SK-N-SH (cell line): ENCODE measurements around the gene FH. TPM values are rescaled to one million over a fixed set of nuclear protein-coding genes. Genes with fewer than 3 reads are reported as not detected.

ENCODE experiments used
- CTCF ChIA-PET: fragments of 300-600, 350-600 bp; formaldehyde crosslinking; extraction: SDS; loops from one replicate; lab custom pipeline; 2021; lab: Yijun Ruan, JAX
- POLR2A ChIA-PET: fragments of 350-600 bp; sonication (Branson Sonifier 250); formaldehyde crosslinking; extraction: SDS; loops from one replicate; lab custom pipeline; 2020; ENCODE audit warnings: antibody characterized with exemption, inconsistent platforms; lab: Yijun Ruan, JAX
- DNase-seq: peaks from one replicate; pipeline ENCODE4 v3.0.0; 2012
- H2AFZ ChIP-seq: fragments of 200-600 bp; sonication (generic); 2 replicates; pipeline ENCODE4 v1.8.1; 2016; ENCODE audit warnings: antibody characterized with exemption, mild to moderate bottlenecking, low read depth
- H3F3A ChIP-seq: fragments of 200-600 bp; sonication (generic); replicated peaks from 2 replicates; pipeline ENCODE3; 2016; ENCODE audit warnings: antibody characterized with exemption, mild to moderate bottlenecking; ENCODE audit not compliant: insufficient read depth
- H3K27ac ChIP-seq, 2 experiments: fragments of 200-500 bp in 1 of 2; fragments of 200-600 bp in 1 of 2; sonication (Bioruptor generic) in 1 of 2; sonication (generic), shearing (Covaris generic) in 1 of 2; 2 replicates each; pipeline versions ENCODE4 v1.5.1 to v1.6.1; 2014 to 2016; ENCODE audit warnings: low read depth in 2 of 2, inconsistent platforms in 1 of 2, low read length in 1 of 2, mild to moderate bottlenecking in 1 of 2, mixed read lengths in 1 of 2
- H3K27me3 ChIP-seq: fragments of 200-600 bp; sonication (generic), shearing (Covaris generic); 2 replicates; pipeline ENCODE4 v1.6.1; 2016; ENCODE audit warnings: mixed run types; ENCODE audit not compliant: insufficient read depth
- H3K36me3 ChIP-seq, 2 experiments: fragments of 200-500 bp in 1 of 2; fragments of 200-600 bp in 1 of 2; sonication (Bioruptor generic) in 1 of 2; sonication (generic) in 1 of 2; replicated peaks in 1 of 2; 2 replicates each; pipeline versions ENCODE3 to v1.5.1; 2014 to 2016; ENCODE audit warnings: low read length in 1 of 2, mild to moderate bottlenecking in 1 of 2; ENCODE audit not compliant: insufficient read depth in 2 of 2, control insufficient read depth in 1 of 2
- H3K4me1 ChIP-seq, 2 experiments: fragments of 200-500 bp in 1 of 2; fragments of 200-600 bp in 1 of 2; sonication (Bioruptor generic) in 1 of 2; sonication (generic), shearing (Covaris generic) in 1 of 2; 2 replicates each; pipeline versions ENCODE4 v1.5.1 to v1.6.1; 2014 to 2016; ENCODE audit warnings: low read depth in 1 of 2, low read length in 1 of 2, mixed run types in 1 of 2; ENCODE audit not compliant: insufficient read depth in 2 of 2, control insufficient read depth in 1 of 2
- H3K4me2 ChIP-seq: fragments of 200-600 bp; sonication (generic), shearing (Covaris generic); 2 replicates; pipeline ENCODE4 v1.6.1; 2017; ENCODE audit warnings: mixed run types
- H3K4me3 ChIP-seq, 2 experiments: fragments of 200-500 bp in 1 of 2; fragments of 200-600 bp in 1 of 2; sonication (Bioruptor generic) in 1 of 2; sonication (generic), shearing (Covaris generic) in 1 of 2; 2 replicates each; pipeline versions ENCODE4 v1.5.1 to v1.8.1; 2014 to 2016; ENCODE audit warnings: low read depth in 2 of 2, inconsistent platforms in 1 of 2, low read length in 1 of 2, mild to moderate bottlenecking in 1 of 2, mixed read lengths in 1 of 2, moderate library complexity in 1 of 2
- H3K79me2 ChIP-seq: fragments of 200-600 bp; sonication (generic); 2 replicates; pipeline ENCODE4 v1.8.1; 2017; ENCODE audit warnings: mild to moderate bottlenecking; ENCODE audit not compliant: insufficient read depth
- H3K9ac ChIP-seq: fragments of 200-600 bp; sonication (generic); 2 replicates; pipeline ENCODE4 v1.6.1; 2017; ENCODE audit warnings: mixed run types
- H3K9me2 ChIP-seq: fragments of 200-600 bp; sonication (generic); 2 replicates; pipeline ENCODE4 v1.6.1; 2017; ENCODE audit warnings: mixed run types
- H3K9me3 ChIP-seq: fragments of 200-600 bp; sonication (generic); 2 replicates; pipeline ENCODE4 v1.6.1; 2017; ENCODE audit warnings: mixed run types, mild to moderate bottlenecking, moderate library complexity
- H4K20me1 ChIP-seq: fragments of 200-600 bp; sonication (generic); 2 replicates; pipeline ENCODE4 v1.6.1; 2017; ENCODE audit warnings: mild to moderate bottlenecking, mixed run types; ENCODE audit not compliant: insufficient read depth
- EP300 ChIP-seq, 2 experiments: IDR thresholded peaks; 2 replicates each; pipeline versions ENCODE4 v1.4.0 to v1.6.1; 2012; ENCODE audit warnings: borderline replicate concordance in 1 of 2, low read depth in 1 of 2, low read length in 1 of 2
- EZH2phosphoT487 ChIP-seq: fragments of 200-600 bp; sonication (generic); IDR thresholded peaks from 2 replicates; pipeline ENCODE4 v1.6.1; 2017; ENCODE audit warnings: low read depth, mixed run types, mild to moderate bottlenecking, antibody characterized with exemption, moderate library complexity, borderline replicate concordance
- FOXJ3 ChIP-seq: sonication (generic); formaldehyde crosslinking; IDR thresholded peaks from 2 replicates; pipeline ENCODE4 v1.5.1; 2020; ENCODE audit warnings: mild to moderate bottlenecking, missing genetic modification reagents
- FOXM1 ChIP-seq: IDR thresholded peaks from 2 replicates; pipeline ENCODE4 v1.4.0; 2012; ENCODE audit warnings: low read depth, mild to moderate bottlenecking
- GABPA ChIP-seq: IDR thresholded peaks from 2 replicates; pipeline ENCODE4 v1.4.0; 2012; ENCODE audit warnings: low read depth, mild to moderate bottlenecking
- JUND ChIP-seq: IDR thresholded peaks from 2 replicates; pipeline ENCODE4 v1.4.0; 2012
- POLR2AphosphoS5 ChIP-seq: IDR thresholded peaks from 2 replicates; pipeline ENCODE4 v1.6.1; 2012; ENCODE audit warnings: low read depth, low read length
- RAD21 ChIP-seq: IDR thresholded peaks from 2 replicates; pipeline ENCODE4 v1.6.1; 2012; ENCODE audit warnings: mild to moderate bottlenecking, low read length
- SIN3A ChIP-seq: IDR thresholded peaks from 2 replicates; pipeline ENCODE4 v1.6.1; 2012; ENCODE audit warnings: low read depth, mild to moderate bottlenecking, low read length, moderate library complexity, borderline replicate concordance
- TEAD4 ChIP-seq: IDR thresholded peaks from 2 replicates; pipeline ENCODE4 v1.4.0; 2012; ENCODE audit warnings: mild to moderate bottlenecking, borderline replicate concordance; ENCODE audit not compliant: insufficient read depth
- USF2 ChIP-seq: fragments of 150-350 bp; IDR thresholded peaks from 2 replicates; pipeline ENCODE4 v1.6.1; 2017; ENCODE audit warnings: antibody characterized with exemption, low read length, low read depth, borderline replicate concordance
- WGBS: methylation state at CpG from one replicate; pipeline ENCODE4 v1.1.6; 2017; ENCODE audit warnings: low lambda C conversion rate; 5-methylcytosine and 5-hydroxymethylcytosine counted together
- polyA plus RNA-seq, 3 experiments: library from polyadenylated mRNA; depleted of rRNA; stranded (reverse); fragments of >200 nt; gene quantifications; 2 replicates each; pipeline ENCODE4 v1.2.3, GENCODE V29; 2012
- TF ChIP-seq, protein P1 (sequence below): fragments of 150-350 bp; IDR thresholded peaks from 2 replicates; pipeline ENCODE4 v1.6.1; 2016; ENCODE audit warnings: mild to moderate bottlenecking, low read depth, low read length
- TF ChIP-seq, protein P2 (sequence below): fragments of 200-600 bp; sonication (generic); IDR thresholded peaks from 2 replicates; pipeline ENCODE4 v1.6.1; 2017; ENCODE audit warnings: antibody characterized with exemption, mild to moderate bottlenecking, moderate library complexity
- TF ChIP-seq, protein P3 (sequence below): IDR thresholded peaks from 2 replicates; pipeline ENCODE4 v1.4.0; 2012; ENCODE audit warnings: low read depth, borderline replicate concordance
- TF ChIP-seq, protein P4 (sequence below): IDR thresholded peaks from 2 replicates; pipeline ENCODE4 v1.4.0; 2012; ENCODE audit warnings: low read depth

Gene FH
- polyA plus RNA-seq, 1 of the 3 experiments (the other 2 are of a cell fraction), result 48.1 TPM

DNA sequence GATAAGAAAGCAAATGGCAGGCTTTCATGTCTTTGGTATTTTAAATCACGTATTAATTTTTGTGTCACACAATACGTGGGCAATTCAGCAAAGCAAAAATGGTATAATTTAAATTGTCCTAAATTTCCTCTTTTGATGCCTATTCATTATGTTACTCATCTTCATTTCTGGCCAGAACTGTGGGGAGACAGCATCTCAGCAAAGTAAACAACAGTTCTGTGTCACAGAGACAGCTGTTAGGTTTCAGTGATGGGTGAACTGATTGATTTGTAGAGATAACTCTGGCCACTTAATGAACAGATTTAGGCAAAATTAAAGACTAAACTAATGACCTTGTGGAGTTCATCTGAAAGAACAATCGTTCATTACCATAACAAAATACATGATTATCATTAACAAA, 49.2 kb downstream of the FH start (continued):
- TF ChIP-seq, protein P1, sequence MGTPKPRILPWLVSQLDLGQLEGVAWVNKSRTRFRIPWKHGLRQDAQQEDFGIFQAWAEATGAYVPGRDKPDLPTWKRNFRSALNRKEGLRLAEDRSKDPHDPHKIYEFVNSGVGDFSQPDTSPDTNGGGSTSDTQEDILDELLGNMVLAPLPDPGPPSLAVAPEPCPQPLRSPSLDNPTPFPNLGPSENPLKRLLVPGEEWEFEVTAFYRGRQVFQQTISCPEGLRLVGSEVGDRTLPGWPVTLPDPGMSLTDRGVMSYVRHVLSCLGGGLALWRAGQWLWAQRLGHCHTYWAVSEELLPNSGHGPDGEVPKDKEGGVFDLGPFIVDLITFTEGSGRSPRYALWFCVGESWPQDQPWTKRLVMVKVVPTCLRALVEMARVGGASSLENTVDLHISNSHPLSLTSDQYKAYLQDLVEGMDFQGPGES, result no peak

GRCh38 chr1:241465673-241466072, 53.9 kb downstream of the FH start:
- Histone ChIP-seq H3K9ac (no peak overlapping the region), H3K9me3 (no peaks in the 10 kb centered on the region), H3K36me3 (no peaks in the 10 kb centered on the region), H3K9me2 (no peaks in the 10 kb centered on the region), H4K20me1 (no peaks in the 10 kb centered on the region), H3K4me1 (no peaks in the 10 kb centered on the region; a peak in 1 of 4 replicates), H3K27ac (no peak overlapping the region), H2AFZ (no peak overlapping the region)
- POLR2A ChIA-PET, result no interaction called here
- no peak for DNase-seq
- TF ChIP-seq USF2, result no peak
- TF ChIP-seq, all 33 proteins: peak for 0
- no peaks in the 10 kb centered on the region for H3K79me2 ChIP-seq
- H3K4me3 ChIP-seq, result no peak overlapping the region
- CTCF ChIA-PET, result interaction anchor here (1.7 kb wide), 1 partner anchor 20 kb away, joined by 4 read pairs; no protein-coding TSS in a partner anchor
- no peak overlapping the region for H3K4me2 ChIP-seq
- no peaks in the 10 kb centered on the region for H3K27me3 ChIP-seq
- WGBS, result 67% methylated on average over 8 of the region's 8 CpGs
- H3F3A ChIP-seq, result no peaks in the 10 kb centered on the region

DNA sequence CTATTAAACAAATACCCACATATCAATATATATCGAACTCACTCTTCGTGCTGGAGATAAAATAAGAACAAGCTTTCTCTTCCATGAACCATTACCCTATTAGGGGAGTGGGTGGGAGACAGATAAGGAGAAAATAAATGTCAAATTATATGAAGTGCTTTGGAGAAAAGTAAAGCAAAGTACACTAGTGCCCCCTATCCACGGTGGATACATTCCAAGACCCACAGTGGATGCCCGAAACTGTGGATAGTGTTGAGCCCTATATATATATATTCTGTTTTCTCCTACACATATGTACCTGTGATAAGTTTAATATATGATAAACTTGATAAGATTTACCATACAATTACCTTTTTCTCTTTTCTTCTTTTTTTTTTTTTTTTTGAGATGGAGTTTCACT, 54.6 kb downstream of the FH start:
- Histone ChIP-seq H4K20me1 (no peaks in the 10 kb centered on the region), H2AFZ (no peak overlapping the region), H3K27me3 (no peaks in the 10 kb centered on the region), H3K27ac (no peak overlapping the region), H3F3A (no peaks in the 10 kb centered on the region), H3K9ac (no peak overlapping the region), H3K9me3 (no peaks in the 10 kb centered on the region), H3K79me2 (no peaks in the 10 kb centered on the region), H3K36me3 (no peaks in the 10 kb centered on the region), H3K4me3 (no peak overlapping the region)
- no peak for DNase-seq
- WGBS, result 66% methylated on average over 4 of the region's 4 CpGs
- CTCF ChIA-PET, result interaction anchor here (0.9 to 1.7 kb wide), 3 partner anchors 20 to 168 kb away, joined by 3 to 4 read pairs (median 3); no protein-coding TSS in a partner anchor
- POLR2A ChIA-PET, result interaction anchor here (0.6 kb wide), 1 partner anchor 428 kb away, joined by 3 read pairs; no protein-coding TSS in a partner anchor
- TF ChIP-seq POLR2AphosphoS5 (no peak), FOXJ3 (CRISPR knock-in tag) (no peak), GABPA (no peak), RAD21 (peak; percentile 45; the same call in 1 of the 2 replicates), EZH2phosphoT487 (no peak), SIN3A (no peak), TEAD4 (no peak), FOXM1 (no peak), EP300 (IDR thresholded peaks at IDR 0.05; ENCODE audit: borderline replicate concordance in 1 of 2, low read depth in 1 of 2, low read length in 1 of 2) (no peak), JUND (no peak)
- TF ChIP-seq, protein P2, sequence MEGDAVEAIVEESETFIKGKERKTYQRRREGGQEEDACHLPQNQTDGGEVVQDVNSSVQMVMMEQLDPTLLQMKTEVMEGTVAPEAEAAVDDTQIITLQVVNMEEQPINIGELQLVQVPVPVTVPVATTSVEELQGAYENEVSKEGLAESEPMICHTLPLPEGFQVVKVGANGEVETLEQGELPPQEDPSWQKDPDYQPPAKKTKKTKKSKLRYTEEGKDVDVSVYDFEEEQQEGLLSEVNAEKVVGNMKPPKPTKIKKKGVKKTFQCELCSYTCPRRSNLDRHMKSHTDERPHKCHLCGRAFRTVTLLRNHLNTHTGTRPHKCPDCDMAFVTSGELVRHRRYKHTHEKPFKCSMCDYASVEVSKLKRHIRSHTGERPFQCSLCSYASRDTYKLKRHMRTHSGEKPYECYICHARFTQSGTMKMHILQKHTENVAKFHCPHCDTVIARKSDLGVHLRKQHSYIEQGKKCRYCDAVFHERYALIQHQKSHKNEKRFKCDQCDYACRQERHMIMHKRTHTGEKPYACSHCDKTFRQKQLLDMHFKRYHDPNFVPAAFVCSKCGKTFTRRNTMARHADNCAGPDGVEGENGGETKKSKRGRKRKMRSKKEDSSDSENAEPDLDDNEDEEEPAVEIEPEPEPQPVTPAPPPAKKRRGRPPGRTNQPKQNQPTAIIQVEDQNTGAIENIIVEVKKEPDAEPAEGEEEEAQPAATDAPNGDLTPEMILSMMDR, result peak; percentile 11; the same call in 1 of the 2 replicates
- TF ChIP-seq, protein P3, sequence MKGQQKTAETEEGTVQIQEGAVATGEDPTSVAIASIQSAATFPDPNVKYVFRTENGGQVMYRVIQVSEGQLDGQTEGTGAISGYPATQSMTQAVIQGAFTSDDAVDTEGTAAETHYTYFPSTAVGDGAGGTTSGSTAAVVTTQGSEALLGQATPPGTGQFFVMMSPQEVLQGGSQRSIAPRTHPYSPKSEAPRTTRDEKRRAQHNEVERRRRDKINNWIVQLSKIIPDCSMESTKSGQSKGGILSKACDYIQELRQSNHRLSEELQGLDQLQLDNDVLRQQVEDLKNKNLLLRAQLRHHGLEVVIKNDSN, result no peak
- TF ChIP-seq, protein P4, sequence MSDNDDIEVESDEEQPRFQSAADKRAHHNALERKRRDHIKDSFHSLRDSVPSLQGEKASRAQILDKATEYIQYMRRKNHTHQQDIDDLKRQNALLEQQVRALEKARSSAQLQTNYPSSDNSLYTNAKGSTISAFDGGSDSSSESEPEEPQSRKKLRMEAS, result no peak
- TF ChIP-seq, all 33 proteins: peak for 2
- Histone ChIP-seq H3K4me1 (no peaks in the 10 kb centered on the region), H3K4me2 (no peak overlapping the region), H3K9me2 (no peaks in the 10 kb centered on the region)
